Mesenchymal stem cell (in vitro differentiated cells and primary cell): ENCODE data around the gene SNRPF.

ENCODE experiments used
- DNase-seq: peaks from one replicate; pipeline ENCODE4 v3.0.0-alpha.2; 2013
- H2AFZ ChIP-seq: one replicate; pipeline ENCODE4 v1.6.1; 2013; ENCODE audit warnings: low read depth, mild to moderate bottlenecking, control low read depth, inconsistent platforms, low read length, moderate library complexity
- H2AK5ac ChIP-seq: 2 replicates; pipeline ENCODE4 v1.6.1; 2013; ENCODE audit warnings: low read length, moderate library complexity, mild to moderate bottlenecking, inconsistent platforms; ENCODE audit not compliant: severe bottlenecking
- H2BK120ac ChIP-seq: one replicate; pipeline ENCODE4 v1.6.1; 2013; ENCODE audit warnings: low read depth, mild to moderate bottlenecking, inconsistent platforms, low read length, moderate library complexity
- H2BK12ac ChIP-seq, 2 experiments: one replicate each; pipeline ENCODE4 v1.6.1; 2013; ENCODE audit warnings: inconsistent platforms in 2 of 2, low read length in 2 of 2, mild to moderate bottlenecking in 2 of 2, moderate library complexity in 2 of 2, control low read depth in 1 of 2
- H2BK15ac ChIP-seq: one replicate; pipeline ENCODE4 v1.6.1; 2013; ENCODE audit warnings: mild to moderate bottlenecking, low read depth, inconsistent platforms; ENCODE audit not compliant: poor library complexity, severe bottlenecking
- H2BK5ac ChIP-seq: 2 replicates; pipeline ENCODE4 v1.6.1; 2013; ENCODE audit warnings: low read depth, mild to moderate bottlenecking, low read length, control low read depth, inconsistent platforms; ENCODE audit not compliant: poor library complexity, severe bottlenecking
- H3K14ac ChIP-seq, 2 experiments: one replicate each; pipeline ENCODE4 v1.6.1; 2013; ENCODE audit warnings: inconsistent platforms in 2 of 2, low read length in 2 of 2, control low read depth in 1 of 2, mild to moderate bottlenecking in 1 of 2, moderate library complexity in 1 of 2
- H3K18ac ChIP-seq, 2 experiments: one replicate each; pipeline ENCODE4 v1.6.1; 2013; ENCODE audit warnings: inconsistent platforms in 2 of 2, low read length in 2 of 2, control low read depth in 1 of 2, low read depth in 1 of 2, mild to moderate bottlenecking in 1 of 2
- H3K23ac ChIP-seq, 2 experiments: one replicate each; pipeline ENCODE4 v1.6.1; 2013; ENCODE audit warnings: inconsistent platforms in 2 of 2, low read length in 2 of 2, mild to moderate bottlenecking in 2 of 2, moderate library complexity in 2 of 2, control low read depth in 1 of 2
- H3K27ac ChIP-seq: 2 replicates; pipeline ENCODE4 v1.5.1; 2013; ENCODE audit warnings: mild to moderate bottlenecking, moderate library complexity, low read length, control low read depth, inconsistent platforms; ENCODE audit not compliant: poor library complexity, severe bottlenecking
- H3K27me3 ChIP-seq, 2 experiments: 2 replicates each; pipeline versions ENCODE4 v1.6.1 to v1.7.0; 2013; ENCODE audit warnings: low read length in 2 of 2, mild to moderate bottlenecking in 2 of 2, moderate library complexity in 2 of 2, control low read depth in 1 of 2, inconsistent platforms in 1 of 2; ENCODE audit not compliant: control insufficient read depth in 1 of 2, insufficient read depth in 1 of 2
- H3K36me3 ChIP-seq, 2 experiments: 2 replicates each; pipeline versions ENCODE4 v1.6.1 to v1.7.0; 2013; ENCODE audit warnings: low read length in 2 of 2, control low read depth in 1 of 2, inconsistent platforms in 1 of 2, low read depth in 1 of 2, mild to moderate bottlenecking in 1 of 2; ENCODE audit not compliant: insufficient read depth in 2 of 2, control insufficient read depth in 1 of 2
- H3K4ac ChIP-seq, 2 experiments: one replicate each; pipeline ENCODE4 v1.6.1; 2013; ENCODE audit warnings: inconsistent platforms in 2 of 2, low read length in 2 of 2, mild to moderate bottlenecking in 2 of 2, moderate library complexity in 2 of 2, control low read depth in 1 of 2, low read depth in 1 of 2
- H3K4me1 ChIP-seq: 2 replicates; pipeline ENCODE4 v1.6.1; 2013; ENCODE audit warnings: low read depth, low read length, control low read depth; ENCODE audit not compliant: control insufficient read depth, insufficient read depth
- H3K4me2 ChIP-seq: 2 replicates; pipeline ENCODE4 v1.6.1; 2013; ENCODE audit warnings: low read length, mild to moderate bottlenecking, inconsistent platforms; ENCODE audit not compliant: poor library complexity, severe bottlenecking
- H3K4me3 ChIP-seq, 2 experiments: 2 replicates each; pipeline versions ENCODE4 v1.5.1 to v1.7.0; 2013; ENCODE audit warnings: low read length in 2 of 2, mild to moderate bottlenecking in 2 of 2, control low read depth in 1 of 2, low read depth in 1 of 2; ENCODE audit not compliant: insufficient read depth in 1 of 2
- H3K79me1 ChIP-seq: replicated peaks from 2 replicates; pipeline ENCODE4 v1.6.1; 2013; ENCODE audit warnings: mild to moderate bottlenecking, control low read depth, low read length, inconsistent platforms; ENCODE audit not compliant: poor library complexity, severe bottlenecking
- H3K9ac ChIP-seq: 2 replicates; pipeline ENCODE4 v1.7.0; 2013; ENCODE audit warnings: mild to moderate bottlenecking, low read length, moderate library complexity
- H3K9me3 ChIP-seq: 2 replicates; pipeline ENCODE4 v1.7.0; 2013; ENCODE audit warnings: mild to moderate bottlenecking, low read length; ENCODE audit not compliant: control insufficient read depth
- H4K8ac ChIP-seq: one replicate; pipeline ENCODE4 v1.6.1; 2013; ENCODE audit warnings: inconsistent platforms, mild to moderate bottlenecking, low read length, moderate library complexity
- H4K91ac ChIP-seq: one replicate; pipeline ENCODE4 v1.6.1; 2013; ENCODE audit warnings: mild to moderate bottlenecking, low read length, inconsistent platforms
- WGBS: methylation state at CpG from one replicate; pipeline ENCODE4 v1.1.7; 2013; ENCODE audit warnings: mixed read lengths; 5-methylcytosine and 5-hydroxymethylcytosine counted together

Gene SNRPF

GRCh38 chr12:95815632-95816212, 43.0 kb upstream of the SNRPF start:
- Histone ChIP-seq H2BK5ac (no peak overlapping the region), H2BK120ac (no peak overlapping the region), H3K14ac (no peak overlapping the region), H2AK5ac (no peak overlapping the region), H2BK15ac (no peak overlapping the region), H3K4me2 (no peak overlapping the region), H2BK12ac (no peak overlapping the region), H3K4me1 (no peaks in the 10 kb centered on the region), H4K91ac (no peak overlapping the region), H3K79me1 (no peaks in the 10 kb centered on the region), H3K18ac (no peak overlapping the region), H2AFZ (no peak overlapping the region), H3K4ac (no peak overlapping the region), H3K23ac (no peak overlapping the region), H3K9ac (no peak overlapping the region), H3K9me3 (no peaks in the 10 kb centered on the region), H3K4me3 (no peak overlapping the region), H3K27ac (no peak overlapping the region), H3K36me3 (no peaks in the 10 kb centered on the region), H4K8ac (no peak overlapping the region), H3K27me3 (no peaks in the 10 kb centered on the region)
- peak; percentile 50 for DNase-seq
- 75% methylated on average over 2 of the region's 5 CpGs for WGBS

GRCh38 chr12:95820096-95820703, 38.6 kb upstream of the SNRPF start:
- no peak overlapping the region for H4K91ac ChIP-seq
- no peaks in the 10 kb centered on the region for H3K79me1 ChIP-seq
- DNase-seq: peak; percentile 64
- no peak overlapping the region for H2BK12ac ChIP-seq
- H2BK15ac ChIP-seq: no peak overlapping the region
- H3K4me1 ChIP-seq: no peaks in the 10 kb centered on the region
- no peak overlapping the region for H3K14ac ChIP-seq
- no peak overlapping the region for H3K27ac ChIP-seq
- H3K36me3 ChIP-seq: no peaks in the 10 kb centered on the region
- H2AK5ac ChIP-seq: no peak overlapping the region
- H2AFZ ChIP-seq: no peak overlapping the region
- H2BK5ac ChIP-seq: no peak overlapping the region
- H3K9ac ChIP-seq: no peak overlapping the region
- no peak overlapping the region for H2BK120ac ChIP-seq
- H3K9me3 ChIP-seq: no peaks in the 10 kb centered on the region
- no CpG with 5 or more reads among the region's 1 CpG for WGBS
- H3K23ac ChIP-seq: no peak overlapping the region
- H3K4me3 ChIP-seq: no peak overlapping the region
- peaks cover 0 to 5% of the 10 kb centered on the region in 2 experiments for H3K27me3 ChIP-seq
- H3K4ac ChIP-seq: no peak overlapping the region
- no peak overlapping the region for H3K4me2 ChIP-seq
- no peak overlapping the region for H4K8ac ChIP-seq
- no peak overlapping the region for H3K18ac ChIP-seq

- no peaks in the 10 kb centered on the region for H3K9me3 ChIP-seq
- no peak overlapping the region for H3K4me3 ChIP-seq
- no peak overlapping the region for H4K8ac ChIP-seq
- H3K27me3 ChIP-seq: peaks cover 0 to 12% of the 10 kb centered on the region in 2 experiments
- no peak overlapping the region for H3K4ac ChIP-seq
- H2BK15ac ChIP-seq: no peak overlapping the region
- no peak overlapping the region for H3K9ac ChIP-seq
- no peak overlapping the region for H3K27ac ChIP-seq
- no peak overlapping the region for H2BK5ac ChIP-seq
- H2BK120ac ChIP-seq: no peak overlapping the region
- H2BK12ac ChIP-seq: no peak overlapping the region
- H3K23ac ChIP-seq: no peak overlapping the region
- no peak overlapping the region for H3K14ac ChIP-seq
- no peak overlapping the region for H4K91ac ChIP-seq
- H3K4me1 ChIP-seq: no peaks in the 10 kb centered on the region
- no peaks in the 10 kb centered on the region for H3K79me1 ChIP-seq
- H3K36me3 ChIP-seq: no peaks in the 10 kb centered on the region
- no peak overlapping the region for H3K18ac ChIP-seq
- no peak overlapping the region for H2AK5ac ChIP-seq
- DNase-seq: no peak
- H2AFZ ChIP-seq: no peak overlapping the region
- H3K4me2 ChIP-seq: no peak overlapping the region
Measured at GRCh38 chr12:95829395-95829794, 29.4 kb upstream of the SNRPF start.

DNA sequence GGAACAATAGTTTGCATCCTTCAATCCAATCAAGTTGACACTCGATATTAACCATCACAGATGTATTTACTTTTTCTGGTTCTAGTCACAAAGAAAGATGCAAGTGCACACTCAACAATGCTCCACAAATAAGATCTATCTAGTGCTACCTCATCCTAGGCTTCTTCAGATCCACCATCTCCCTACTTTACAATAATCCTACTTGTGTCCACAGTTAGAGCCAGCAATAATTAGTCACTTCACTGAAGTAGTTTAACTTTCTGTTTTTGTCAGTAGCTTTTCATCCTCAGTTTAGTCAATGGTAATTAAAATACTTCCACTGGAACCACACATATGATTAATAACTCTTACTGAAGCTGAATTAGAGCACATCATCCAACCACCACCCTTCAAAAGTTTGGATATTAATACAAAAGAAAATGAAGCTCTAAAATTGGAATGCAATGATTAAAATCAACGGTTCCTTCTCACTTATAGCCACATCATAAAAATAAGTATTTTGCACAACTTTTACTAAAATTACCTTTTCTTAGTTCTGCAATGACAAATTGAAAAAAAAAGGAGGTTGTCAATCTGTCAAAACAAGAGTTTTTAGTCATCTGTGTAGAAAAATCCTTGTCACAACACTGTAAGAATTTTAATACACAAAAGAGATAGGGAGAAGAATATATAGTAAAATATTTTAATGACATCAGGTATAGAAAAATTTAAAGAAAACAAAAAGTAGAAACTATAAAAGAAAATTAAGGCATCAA, 28.2 kb upstream of the SNRPF start:
- Histone ChIP-seq H3K4me3 (no peak overlapping the region), H3K9ac (no peak overlapping the region), H3K27me3 (peaks cover 0 to 12% of the 10 kb centered on the region in 2 experiments), H2AK5ac (no peak overlapping the region), H3K79me1 (no peaks in the 10 kb centered on the region), H3K27ac (no peak overlapping the region), H4K91ac (no peak overlapping the region), H3K36me3 (no peaks in the 10 kb centered on the region), H3K4me2 (no peak overlapping the region), H3K4ac (no peak overlapping the region), H2BK12ac (no peak overlapping the region), H3K14ac (no peak overlapping the region), H2AFZ (no peak overlapping the region), H3K23ac (no peak overlapping the region), H3K4me1 (no peaks in the 10 kb centered on the region), H2BK5ac (no peak overlapping the region), H3K18ac (no peak overlapping the region), H4K8ac (no peak overlapping the region), H2BK15ac (no peak overlapping the region), H3K9me3 (no peaks in the 10 kb centered on the region), H2BK120ac (no peak overlapping the region)
- DNase-seq: no peak
- WGBS: 93% methylated on average over 1 of the region's 2 CpGs
